H1 (cell line): Measurements from ENCODE around the gene ACTR5. TPM values are rescaled to one million over a fixed set of nuclear protein-coding genes. Genes with fewer than 3 reads are reported as not detected.
A peak's percentile ranks its signal among the peaks of the same experiment; 100 is the strongest.

ENCODE experiments used
- ASH2L ChIP-seq: fragments of 200-600, 300-600 bp; sonication (generic); IDR thresholded peaks from one replicate; pipeline ENCODE4 v1.7.1; 2017; ENCODE audit warnings: low read length
- ATF3 ChIP-seq: IDR thresholded peaks from 2 replicates; pipeline ENCODE4 v1.6.1; 2011; ENCODE audit warnings: low read depth, mild to moderate bottlenecking, low read length; ENCODE audit not compliant: insufficient read depth
- BACH1 ChIP-seq: IDR thresholded peaks from 2 replicates; pipeline ENCODE4 v1.6.1; 2012; ENCODE audit warnings: low read length, improper control_type of control experiment
- CBX5 ChIP-seq: fragments of 300-800, 300-1000 bp; sonication (generic); IDR thresholded peaks from 2 replicates; pipeline ENCODE4 v1.7.1; 2016; ENCODE audit warnings: antibody characterized with exemption, low read length, low read depth
- CBX8 ChIP-seq: fragments of 300-800, 300-1000 bp; sonication (generic); IDR thresholded peaks from 2 replicates; pipeline ENCODE4 v1.7.1; 2016; ENCODE audit warnings: low read depth, low read length, borderline replicate concordance
- CEBPB ChIP-seq: IDR thresholded peaks from 2 replicates; pipeline ENCODE4 v1.6.1; 2012; ENCODE audit warnings: low read depth, low read length
- CREB1 ChIP-seq: IDR thresholded peaks from 2 replicates; pipeline ENCODE4 v1.6.1; 2012; ENCODE audit warnings: inconsistent platforms
- CTBP2 ChIP-seq: IDR thresholded peaks from 2 replicates; pipeline ENCODE4 v1.7.0; 2011; ENCODE audit warnings: borderline replicate concordance, mild to moderate bottlenecking, moderate library complexity, mixed read lengths, low read length; ENCODE audit not compliant: insufficient read depth, insufficient read length
- E2F6 ChIP-seq: IDR thresholded peaks from 2 replicates; pipeline ENCODE4 v1.6.1; 2012; ENCODE audit warnings: inconsistent platforms
- JUN ChIP-seq: IDR thresholded peaks from 2 replicates; pipeline ENCODE4 v1.6.1; 2011; ENCODE audit warnings: low read depth, mild to moderate bottlenecking, improper control_type of control experiment, low read length
- NANOG ChIP-seq: IDR thresholded peaks from 2 replicates; pipeline ENCODE4 v1.6.1; 2011; ENCODE audit warnings: low read length, low read depth, mild to moderate bottlenecking, inconsistent platforms; ENCODE audit not compliant: insufficient read depth, poor library complexity, severe bottlenecking
- POLR2AphosphoS5 ChIP-seq: IDR thresholded peaks from 2 replicates; pipeline ENCODE4 v1.6.1; 2011; ENCODE audit warnings: low read depth, low read length
- RAD21 ChIP-seq, 2 experiments: IDR thresholded peaks in 1 of 2; conservative IDR thresholded peaks in 1 of 2; 2 replicates each; pipeline ENCODE4 v1.6.1; 2011; ENCODE audit warnings: low read depth in 2 of 2, low read length in 2 of 2, improper control_type of control experiment in 1 of 2, inconsistent platforms in 1 of 2, mild to moderate bottlenecking in 1 of 2, moderate library complexity in 1 of 2
- RBBP5 ChIP-seq: IDR thresholded peaks from 2 replicates; pipeline ENCODE4 v1.7.1; 2012; ENCODE audit warnings: low read depth, mild to moderate bottlenecking, inconsistent platforms, low read length, moderate library complexity, borderline replicate concordance
- RFX5 ChIP-seq: IDR thresholded peaks from 2 replicates; pipeline ENCODE4 v1.6.1; 2011; ENCODE audit warnings: low read depth, low read length, improper control_type of control experiment, borderline replicate concordance
- SIRT6 ChIP-seq: IDR thresholded peaks from one replicate; pipeline ENCODE4 v1.7.1; 2012; ENCODE audit warnings: low read length, inconsistent platforms
- SIX5 ChIP-seq: IDR thresholded peaks from 2 replicates; pipeline ENCODE4 v1.6.1; 2011; ENCODE audit warnings: mild to moderate bottlenecking, low read depth, low read length
- SP4 ChIP-seq: IDR thresholded peaks from 2 replicates; pipeline ENCODE4 v1.6.1; 2012; ENCODE audit warnings: low read length, inconsistent platforms
- SRF ChIP-seq: IDR thresholded peaks from 2 replicates; pipeline ENCODE4 v1.6.1; 2011; ENCODE audit warnings: mild to moderate bottlenecking, low read depth, low read length, moderate library complexity
- SUZ12 ChIP-seq: fragments of 200-600 bp; sonication (generic); IDR thresholded peaks from 2 replicates; pipeline ENCODE4 v1.6.1; 2012; ENCODE audit warnings: mild to moderate bottlenecking, inconsistent platforms, low read length, moderate library complexity, mixed read lengths
- YY1 ChIP-seq: IDR thresholded peaks from 2 replicates; pipeline ENCODE4 v1.6.1; 2011; ENCODE audit warnings: low read depth, mild to moderate bottlenecking, low read length
- polyA plus RNA-seq, 7 experiments: library from polyadenylated mRNA; depleted of rRNA in 3 of 7; stranded (reverse) in 5 of 7; unstranded in 2 of 7; fragments of >200 nt in 5 of 7; fragments of 200-250 nt in 2 of 7; gene quantifications; 1 replicate in 5 of 7; 2 replicates in 1 of 7; 4 replicates in 1 of 7; pipeline versions ENCODE4 v1.2.1 to v1.2.3, GENCODE V29; 2011 to 2013; ENCODE audit warnings: missing spikeins in 2 of 7, mixed read lengths in 2 of 7
- total RNA-seq: library from RNA; stranded (reverse); fragmentation: NEBNext Ultra II Directional; extraction: Animal tissue kit (Norgen Biotek cat#: 25700); gene quantifications from 2 replicates; pipeline ENCODE4 v1.2.1, GENCODE V29; 2021

Gene ACTR5
- total and polyA plus RNA-seq, 2 of the 8 experiments (the other 6 are each of a cell fraction or from before 2014, with no cell fraction given), result 10.4 to 14.4 TPM

- TF ChIP-seq RFX5 (peak; percentile 52), RBBP5 (0 out of 2 replicates have a peak, but pooled peaks have one; percentile 25), CTBP2 (peak; percentile 76), YY1 (peak; percentile 70; the same call in 1 of the 2 replicates), CEBPB (no peak), SP4 (no peak), ATF3 (0 out of 2 replicates have a peak, but pooled peaks have one; percentile 13), ASH2L (peak; percentile 70), CREB1 (peak; percentile 55), SIRT6 (no peak), CBX8 (no peak), CBX5 (no peak), SUZ12 (no peak), SRF (no peak), E2F6 (peak; percentile 69), POLR2AphosphoS5 (no peak), SIX5 (no peak), RAD21 (IDR thresholded peaks at IDR 0.05 in 1 of 2, conservative IDR thresholded peaks at IDR 0.05 in 1 of 2; ENCODE audit: low read depth in 2 of 2, low read length in 2 of 2) (peak; percentile 51 to 61), NANOG (no peak), BACH1 (no peak), JUN (no peak)
These were observed 17.1 kb upstream of the ACTR5 start (continued) for GRCh38 chr20:38730989-38731737.
